AG09319 (cell line): ENCODE measurements around the gene PHKG2.

Source experiments
- DNase-seq: peaks from one replicate; pipeline ENCODE4 v3.0.0-alpha.2; 2010; ENCODE audit warnings: low read depth; ENCODE audit errors: extremely low read depth
- TF ChIP-seq, protein P1 (sequence below): IDR thresholded peaks from 2 replicates; pipeline ENCODE4 v1.5.1; 2011; ENCODE audit warnings: low read depth, mild to moderate bottlenecking, inconsistent platforms, low read length, moderate library complexity

PHKG2 gene

DNA sequence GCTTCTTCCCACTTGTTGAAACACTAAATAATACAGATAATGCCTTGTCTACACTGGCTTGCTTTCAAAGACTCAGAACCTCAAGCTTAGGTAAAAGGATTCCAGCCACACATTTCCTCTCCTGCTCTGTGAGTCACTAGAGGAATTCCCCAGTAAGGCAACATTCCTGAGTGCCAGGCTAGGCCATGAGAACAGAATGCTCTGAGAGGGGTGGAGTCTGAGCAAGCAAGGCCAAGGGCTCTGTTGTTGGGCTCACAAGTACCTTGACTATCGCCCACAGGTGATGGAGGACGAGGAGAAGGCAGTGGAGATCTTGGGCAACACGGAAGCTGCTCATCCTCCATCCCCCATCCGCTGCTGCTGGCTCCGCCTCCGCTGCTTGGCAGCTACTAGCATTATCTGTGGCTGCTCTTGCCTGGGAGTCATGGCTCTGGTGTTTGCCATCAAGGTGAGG is 6.7 kb upstream of the PHKG2 start:
- no peak for DNase-seq
- TF ChIP-seq, protein P1, sequence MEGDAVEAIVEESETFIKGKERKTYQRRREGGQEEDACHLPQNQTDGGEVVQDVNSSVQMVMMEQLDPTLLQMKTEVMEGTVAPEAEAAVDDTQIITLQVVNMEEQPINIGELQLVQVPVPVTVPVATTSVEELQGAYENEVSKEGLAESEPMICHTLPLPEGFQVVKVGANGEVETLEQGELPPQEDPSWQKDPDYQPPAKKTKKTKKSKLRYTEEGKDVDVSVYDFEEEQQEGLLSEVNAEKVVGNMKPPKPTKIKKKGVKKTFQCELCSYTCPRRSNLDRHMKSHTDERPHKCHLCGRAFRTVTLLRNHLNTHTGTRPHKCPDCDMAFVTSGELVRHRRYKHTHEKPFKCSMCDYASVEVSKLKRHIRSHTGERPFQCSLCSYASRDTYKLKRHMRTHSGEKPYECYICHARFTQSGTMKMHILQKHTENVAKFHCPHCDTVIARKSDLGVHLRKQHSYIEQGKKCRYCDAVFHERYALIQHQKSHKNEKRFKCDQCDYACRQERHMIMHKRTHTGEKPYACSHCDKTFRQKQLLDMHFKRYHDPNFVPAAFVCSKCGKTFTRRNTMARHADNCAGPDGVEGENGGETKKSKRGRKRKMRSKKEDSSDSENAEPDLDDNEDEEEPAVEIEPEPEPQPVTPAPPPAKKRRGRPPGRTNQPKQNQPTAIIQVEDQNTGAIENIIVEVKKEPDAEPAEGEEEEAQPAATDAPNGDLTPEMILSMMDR = no peak

DNA sequence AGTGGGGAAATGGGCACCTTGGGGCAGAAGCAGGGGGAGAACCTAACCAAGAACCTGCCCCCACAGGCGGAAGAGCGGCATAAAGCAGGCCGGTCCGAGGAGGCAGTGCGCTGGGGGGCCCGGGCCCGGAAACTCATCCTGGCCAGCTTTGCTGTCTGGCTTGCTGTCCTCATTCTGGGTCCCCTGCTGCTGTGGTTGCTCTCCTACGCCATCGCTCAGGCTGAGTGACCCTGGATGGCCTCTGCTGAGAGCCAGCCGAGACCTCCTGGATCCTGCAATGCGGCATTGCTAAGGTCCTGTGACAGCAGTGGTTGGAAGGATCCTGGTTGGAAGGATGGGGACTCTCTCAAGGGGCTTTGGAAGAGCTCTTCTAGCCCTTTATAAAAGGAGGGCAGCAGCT is 4.5 kb upstream of the PHKG2 start:
- no peak for DNase-seq
- TF ChIP-seq, protein P1 = no peak

DNA sequence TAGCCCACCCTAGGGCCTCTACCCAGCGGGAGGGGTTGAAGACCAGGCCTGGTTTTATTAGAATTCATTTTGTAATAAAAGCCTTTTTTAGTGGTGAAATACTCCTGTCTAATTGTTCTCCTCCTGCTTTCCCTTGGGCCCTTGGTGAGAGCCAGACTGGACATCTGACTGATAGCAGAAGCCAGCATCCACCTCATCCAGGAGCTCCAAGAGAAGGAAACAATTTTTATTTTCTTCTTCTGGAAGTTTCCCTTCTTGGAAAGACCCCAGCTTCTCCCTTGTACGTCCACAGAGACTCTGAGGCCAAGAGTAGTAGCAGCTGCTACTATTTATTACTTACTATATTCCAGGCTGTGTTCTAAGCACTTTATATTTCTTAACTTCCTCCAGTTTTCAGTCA is 4.0 kb upstream of the PHKG2 start:
- DNase-seq = no peak
- TF ChIP-seq, protein P1 = no peak

DNA sequence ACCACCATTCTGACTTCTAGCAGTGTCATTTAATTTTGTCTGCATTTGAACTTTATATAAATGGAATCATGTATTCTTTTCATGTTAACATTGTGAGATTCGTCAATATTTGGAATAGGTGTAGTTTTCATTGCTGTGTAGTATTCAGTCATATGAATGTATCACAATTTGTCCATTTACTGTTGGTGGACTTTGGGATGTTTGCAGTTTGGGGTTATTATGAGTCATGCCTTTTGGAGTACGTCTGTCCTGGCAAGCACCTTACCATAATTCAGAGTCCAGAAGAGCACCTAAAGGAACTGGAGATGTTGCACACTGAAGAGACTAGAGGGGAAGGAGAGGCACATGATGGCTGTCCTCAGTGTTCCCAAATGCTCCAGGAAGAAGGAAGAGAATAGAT is 3.1 kb upstream of the PHKG2 start:
- DNase-seq = no peak
- TF ChIP-seq, protein P1 = no peak

DNA sequence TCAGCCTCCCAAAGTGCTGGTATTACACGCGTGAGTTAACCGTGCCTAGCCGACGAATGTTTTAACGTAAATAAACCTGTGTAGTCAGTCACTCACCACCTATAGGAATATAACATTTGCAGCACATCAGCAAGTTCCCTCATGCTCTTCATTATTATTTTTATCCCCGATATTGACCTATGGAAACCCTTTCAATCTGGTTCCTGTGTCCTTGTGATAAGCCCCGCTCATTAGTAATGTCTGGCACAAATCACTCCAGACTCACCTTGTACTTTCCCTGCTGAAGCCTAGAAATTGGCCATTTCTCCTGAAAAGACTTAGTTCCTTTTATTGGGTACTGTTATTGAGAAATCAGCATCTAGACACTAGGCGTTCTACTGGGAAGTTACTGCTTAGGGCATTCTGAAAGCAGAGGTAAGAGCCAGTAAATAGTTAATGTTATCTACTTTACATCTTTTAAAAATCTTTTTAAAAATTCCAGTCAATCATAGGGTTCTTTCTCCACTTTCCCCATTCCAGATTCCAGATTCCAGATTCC is 1.5 kb upstream of the PHKG2 start:
- no peak for DNase-seq
- TF ChIP-seq, protein P1 = no peak

DNA sequence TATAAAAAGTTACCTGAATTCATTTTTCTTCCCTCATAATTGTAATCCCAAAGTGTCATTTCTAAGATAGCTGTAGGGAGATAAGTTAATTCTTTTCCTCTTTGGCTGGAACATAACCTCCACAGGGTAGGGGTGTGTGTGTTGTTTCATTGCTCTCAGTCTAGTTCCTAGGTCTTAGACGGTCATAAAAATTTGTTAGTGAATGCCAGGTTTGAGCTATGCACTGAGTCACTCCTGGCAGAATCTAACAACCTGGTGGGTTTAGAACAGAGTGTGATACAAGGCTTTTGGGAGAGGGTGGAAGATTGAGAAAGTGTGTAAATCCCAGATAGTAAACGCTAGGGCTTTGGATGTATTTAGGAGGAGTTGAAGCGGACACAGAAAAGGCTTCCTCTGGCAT is 894 bp upstream of the PHKG2 start:
- no peak for DNase-seq
- TF ChIP-seq, protein P1 = no peak

DNA sequence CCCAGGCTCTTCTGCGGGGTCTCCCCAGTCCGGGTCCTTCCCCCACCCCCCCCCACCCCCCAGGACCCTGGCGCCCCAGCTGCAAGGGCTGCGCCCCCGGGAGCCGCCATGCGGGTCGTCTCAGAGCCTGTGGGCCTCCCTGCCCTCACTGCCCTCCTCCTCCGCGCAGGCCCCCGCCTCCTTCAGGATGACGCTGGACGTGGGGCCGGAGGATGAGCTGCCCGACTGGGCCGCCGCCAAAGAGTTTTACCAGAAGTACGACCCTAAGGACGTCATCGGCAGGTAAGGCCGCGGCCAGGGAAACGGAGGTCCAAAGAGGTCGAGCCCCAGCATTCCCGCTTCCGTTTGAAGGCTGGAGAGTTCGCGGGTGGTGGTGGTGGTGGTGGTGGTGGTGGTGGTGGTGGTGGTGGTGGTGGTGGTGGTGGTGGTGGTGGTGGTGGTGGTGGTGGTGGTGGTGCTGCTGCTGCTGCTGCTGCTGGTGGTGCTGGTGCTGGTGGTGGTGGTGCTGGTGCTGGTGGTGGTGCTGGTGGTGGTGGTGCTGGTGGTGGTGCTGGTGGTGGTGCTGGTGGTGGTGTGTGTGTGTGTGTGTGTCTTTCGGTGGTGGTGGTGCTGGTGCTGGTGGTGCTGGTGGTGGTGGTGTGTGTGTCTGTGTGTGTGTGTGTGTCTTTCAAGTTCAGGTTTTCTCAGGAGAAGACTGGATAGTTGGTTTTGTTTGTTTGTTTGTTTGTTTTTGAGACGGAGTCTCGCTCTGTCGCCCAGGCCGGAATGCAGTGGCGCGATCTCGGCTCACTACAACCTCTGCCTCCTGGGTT is 615 bp downstream of the PHKG2 start:
- DNase-seq = no peak
- TF ChIP-seq, protein P1 = no peak
